K562 (cell line): ENCODE results near the gene RALGPS1. TPM values are rescaled to one million over a fixed set of nuclear protein-coding genes. Genes with fewer than 3 reads are reported as not detected.

Source experiments
- ATAC-seq: fragments of 200-7000 bp; cut with Tn5 transposase; 3 replicates; pipeline ENCODE4 v1.9.1; 2020; ENCODE audit warnings: moderate library complexity
- BruUV-seq: library from RNA; stranded (reverse); fragments of 400-500 nt; replicated peaks from 2 replicates; lab custom pipeline; 2021; lab: Mats Ljungman, UMichigan
- CTCF ChIA-PET: fragments of 300-600 bp; formaldehyde crosslinking; extraction: SDS; loops from one replicate; lab custom pipeline; 2021; ENCODE audit warnings: low intra/inter-chr PET ratio; lab: Yijun Ruan, JAX
- POLR2A ChIA-PET: fragments of 300-600, 350-650 bp; sonication (Branson Sonifier 250); formaldehyde crosslinking; extraction: SDS; loops from one replicate; lab custom pipeline; 2021; ENCODE audit warnings: antibody characterized with exemption, inconsistent platforms; lab: Yijun Ruan, JAX
- DNase-seq, 4 experiments: peaks; one replicate each; pipeline versions ENCODE4 v3.0.0 to v3.0.0-alpha.2; 2011 to 2018; ENCODE audit warnings: low spot score in 3 of 4, mixed read lengths in 3 of 4; ENCODE audit errors: extremely low read depth in 1 of 4
- FAIRE-seq: peaks from 2 replicates; lab custom pipeline; 2011; peaks lifted over from hg19 to GRCh38; lab: Jason Lieb, UNC
- H2AFZ ChIP-seq: 2 replicates; pipeline ENCODE4 v1.6.0; 2011; ENCODE audit warnings: low read depth, low read length, control low read depth, inconsistent platforms
- H3K27ac ChIP-seq: fragments of 200-600 bp; 3 replicates; pipeline ENCODE4 v1.8.0; 2011; ENCODE audit warnings: low read depth, mild to moderate bottlenecking, control low read depth, inconsistent platforms, low read length, moderate library complexity, mixed read lengths; ENCODE audit errors: extremely low read depth
- H3K27me3 ChIP-seq, 2 experiments: fragments of 300-600 bp in 1 of 2; 2 replicates in 1 of 2; 3 replicates in 1 of 2; pipeline versions ENCODE4 v1.6.0 to v1.8.0; 2011; ENCODE audit warnings: inconsistent platforms in 2 of 2, low read length in 2 of 2, mild to moderate bottlenecking in 1 of 2, mixed read lengths in 1 of 2, moderate library complexity in 1 of 2; ENCODE audit not compliant: control insufficient read depth in 2 of 2, insufficient read depth in 2 of 2
- H3K36me3 ChIP-seq: fragments of 300-600 bp; 3 replicates; pipeline ENCODE4 v1.8.0; 2011; ENCODE audit warnings: mild to moderate bottlenecking, low read length, inconsistent platforms; ENCODE audit not compliant: control insufficient read depth, insufficient read depth
- H3K4me1 ChIP-seq, 2 experiments: fragments of 200-600 bp in 1 of 2; replicated peaks in 1 of 2; 2 replicates in 1 of 2; 3 replicates in 1 of 2; pipeline versions ENCODE4 v1.5.1 to v1.8.0; 2011; ENCODE audit warnings: inconsistent platforms in 2 of 2, low read length in 2 of 2, mild to moderate bottlenecking in 1 of 2, mixed read lengths in 1 of 2, moderate library complexity in 1 of 2; ENCODE audit not compliant: control insufficient read depth in 2 of 2, insufficient read depth in 2 of 2
- H3K4me2 ChIP-seq: 2 replicates; pipeline ENCODE4 v1.6.1; 2011; ENCODE audit warnings: low read length, control low read depth, inconsistent platforms, mixed read lengths; ENCODE audit not compliant: insufficient read depth
- H3K4me3 ChIP-seq: fragments of 200-600 bp; sonication (generic), shearing (Covaris generic); 2 replicates; pipeline ENCODE4 v1.5.1; 2016; ENCODE audit warnings: control low read depth, inconsistent platforms
- H3K79me2 ChIP-seq: fragments of 200-600 bp; 3 replicates; pipeline ENCODE4 v1.8.0; 2011; ENCODE audit warnings: low read length, inconsistent platforms; ENCODE audit not compliant: control insufficient read depth, insufficient read depth
- H3K9ac ChIP-seq, 2 experiments: 2 replicates each; pipeline versions ENCODE4 v1.6.0 to v1.6.1; 2011; ENCODE audit warnings: low read depth in 2 of 2, low read length in 2 of 2, control low read depth in 1 of 2, inconsistent platforms in 1 of 2, mild to moderate bottlenecking in 1 of 2, mixed read lengths in 1 of 2; ENCODE audit not compliant: insufficient read depth in 1 of 2
- H3K9me1 ChIP-seq: one replicate; pipeline ENCODE4 v1.6.0; 2011; ENCODE audit warnings: inconsistent platforms, mild to moderate bottlenecking, low read length, moderate library complexity; ENCODE audit not compliant: control insufficient read depth, insufficient read depth
- H3K9me3 ChIP-seq: replicated peaks from 2 replicates; pipeline ENCODE4 v1.5.1; 2011; ENCODE audit warnings: low read depth, low read length, inconsistent platforms; ENCODE audit not compliant: control insufficient read depth, insufficient read depth
- H4K20me1 ChIP-seq: replicated peaks from 2 replicates; pipeline ENCODE4 v1.6.1; 2011; ENCODE audit warnings: low read length, inconsistent platforms, mixed read lengths; ENCODE audit not compliant: control insufficient read depth, insufficient read depth
- ATF3 ChIP-seq, 2 experiments: fragments of 450-650 bp in 1 of 2; sonication (generic) in 1 of 2; formaldehyde crosslinking in 1 of 2; IDR thresholded peaks in 1 of 2; conservative IDR thresholded peaks in 1 of 2; 2 replicates each; pipeline versions ENCODE4 v1.6.1 to v1.8.1; 2016 to 2023; ENCODE audit warnings: mild to moderate bottlenecking in 2 of 2, moderate library complexity in 2 of 2, inconsistent platforms in 1 of 2, missing genetic modification reagents in 1 of 2
- CCAR2 ChIP-seq: fragments of 200-400 bp; formaldehyde crosslinking; IDR thresholded peaks from 2 replicates; pipeline ENCODE4 v1.6.1; 2017; ENCODE audit warnings: mild to moderate bottlenecking, low read depth, low read length
- HDAC2 ChIP-seq: fragments of 450-650 bp; IDR thresholded peaks from 2 replicates; pipeline ENCODE4 v1.6.1; 2016; ENCODE audit warnings: mild to moderate bottlenecking
- HMBOX1 ChIP-seq: sonication (generic); IDR thresholded peaks from 2 replicates; pipeline ENCODE4 v1.6.1; 2016
- MED1 ChIP-seq: sonication (generic); formaldehyde crosslinking; IDR thresholded peaks from 2 replicates; pipeline ENCODE4 v1.8.1; 2023; ENCODE audit warnings: missing genetic modification reagents, borderline replicate concordance
- MTA3 ChIP-seq: fragments of 450-650 bp; formaldehyde crosslinking; IDR thresholded peaks from 2 replicates; pipeline ENCODE4 v1.6.1; 2017; ENCODE audit warnings: mild to moderate bottlenecking, borderline replicate concordance
- NRF1 ChIP-seq, 2 experiments: fragments of 450-650 bp; IDR thresholded peaks in 1 of 2; conservative IDR thresholded peaks in 1 of 2; 2 replicates each; pipeline ENCODE4 v1.6.1; 2014; ENCODE audit warnings: mild to moderate bottlenecking in 2 of 2
- ZC3H8 ChIP-seq: fragments of 450-650 bp; IDR thresholded peaks from 2 replicates; pipeline ENCODE4 v1.6.1; 2017
- ZKSCAN8 ChIP-seq: fragments of 200-800 bp; sonication (Bioruptor generic); IDR thresholded peaks from 2 replicates; pipeline ENCODE4 v1.6.1; 2016; ENCODE audit warnings: missing genetic modification characterization, missing compliant biosample characterization
- ZNF134 ChIP-seq: fragments of 250-450 bp; sonication (Bioruptor Pico); conservative IDR thresholded peaks from 2 replicates; pipeline ENCODE4 v1.4.0; 2020
- ZNF217 ChIP-seq: sonication (generic); formaldehyde crosslinking; IDR thresholded peaks from 2 replicates; pipeline ENCODE4 v1.8.0; 2022; ENCODE audit warnings: mild to moderate bottlenecking, missing genetic modification reagents
- ZNF280A ChIP-seq: fragments of 450-650 bp; IDR thresholded peaks from 2 replicates; pipeline ENCODE4 v1.6.1; 2018; ENCODE audit warnings: mild to moderate bottlenecking, low read depth; ENCODE audit not compliant: partially characterized antibody
- ZNF77 ChIP-seq: fragments of 250-450 bp; sonication (Bioruptor Pico); IDR thresholded peaks from 2 replicates; pipeline ENCODE4 v1.5.0; 2020
- ZNF780A ChIP-seq: fragments of 250-450 bp; sonication (Bioruptor Pico); IDR thresholded peaks from 2 replicates; pipeline ENCODE4 v1.5.0; 2021; ENCODE audit warnings: mild to moderate bottlenecking
- WGBS: fragments of 100-300 bp; shearing (Covaris generic); methylation state at CpG from one replicate; pipeline ENCODE4 v1.1.6; 2016; ENCODE audit warnings: low coverage, mixed read lengths; ENCODE audit not compliant: insufficient coverage; ENCODE audit errors: missing lambda C conversion rate; 5-methylcytosine and 5-hydroxymethylcytosine counted together
- in situ Hi-C: fragments of 300-500 bp; cut with MboI; formaldehyde crosslinking; loops from 4 replicates; pipeline ENCODE4 v1.15.0; 2018; ENCODE audit warnings: inconsistent platforms, mixed read lengths
- intact Hi-C: fragments of 100-400 bp; cut with micrococcal nuclease; formaldehyde crosslinking; loops from 2 replicates; pipeline ENCODE4 v1.14.2; 2022
- polyA plus RNA-seq, 8 experiments: library from polyadenylated mRNA; depleted of rRNA in 4 of 8; stranded (reverse) in 5 of 8; unstranded in 3 of 8; fragments of >200 nt; fragmentation: Nextera tagmentation in 2 of 8; fragmentation: Illumina TruSeq in 1 of 8; extraction: Ambion mirVana in 2 of 8; extraction: Trizol in 1 of 8; gene quantifications; 2 replicates each; pipeline versions ENCODE4 v1.2.1 to v1.2.3, GENCODE V29; 2011 to 2014; ENCODE audit warnings: inconsistent platforms in 1 of 8, missing spikeins in 1 of 8
- total RNA-seq, 7 experiments: library from RNA; depleted of rRNA in 6 of 7; stranded (reverse); fragments of >200 nt in 6 of 7; fragmentation: Illumina TruSeq in 2 of 7; extraction: Trizol in 2 of 7; gene quantifications; 2 replicates each; pipeline versions ENCODE4 v1.2.1 to v1.2.3, GENCODE V29; 2011 to 2021; ENCODE audit warnings: low replicate concordance in 1 of 7

Gene RALGPS1
- total and polyA plus RNA-seq, 9 of the 15 experiments (the other 6 are each of a cell fraction or from before 2014, with no cell fraction given) = 0.04 to 2.6 (median 1.5) TPM

- no peaks in the 10 kb centered on the region for H3K79me2 ChIP-seq
- BruUV-seq = no TSS peak
- no peak overlapping the region for H3K9ac ChIP-seq
- peaks cover 4% of the 10 kb centered on the region for H3K9me1 ChIP-seq
- intact Hi-C loops = loop anchor here (10.0 kb wide), 1 partner anchor 203 kb away; the partner anchor contains the start of gene ZNF79
- no peaks in the 10 kb centered on the region for H4K20me1 ChIP-seq
- no peak overlapping the region for H3K4me3 ChIP-seq
- ChIA-PET CTCF (no interaction called here), POLR2A (interaction anchor here (0.9 kb wide), 1 partner anchor 17 kb away, joined by 3 read pairs; no protein-coding TSS in a partner anchor)
- no peaks in the 10 kb centered on the region for H3K9me3 ChIP-seq
- no peaks in the 10 kb centered on the region for H3K36me3 ChIP-seq
- WGBS = 0% methylated on average over 2 of the region's 2 CpGs
- in situ Hi-C loops = no loop called here
- DNase-seq (no peak), ATAC-seq (no peak), FAIRE-seq (no peak)
- H2AFZ ChIP-seq = no peak overlapping the region
- no peak overlapping the region for H3K27ac ChIP-seq
- no peak overlapping the region for H3K4me2 ChIP-seq
- H3K4me1 ChIP-seq = peaks cover 5 to 24% of the 10 kb centered on the region in 2 experiments; a peak in 4 of 5 replicates
- no peak for TF ChIP-seq ATF3 (IDR thresholded peaks at IDR 0.05)
- TF ChIP-seq ATF3 (CRISPR knock-in tag; conservative IDR thresholded peaks at IDR 0.05) = no peak
- TF ChIP-seq NRF1 (conservative IDR thresholded peaks at IDR 0.05 in 1 of 2, IDR thresholded peaks at IDR 0.05 in 1 of 2) = no peak
- no peak for TF ChIP-seq ZC3H8
- TF ChIP-seq ZNF134 (CRISPR knock-in tag) = no peak
- TF ChIP-seq ZKSCAN8 = no peak
- TF ChIP-seq HMBOX1 = no peak
- TF ChIP-seq ZNF780A = no peak
- no peak for TF ChIP-seq ZNF77 (CRISPR knock-in tag)
- no peak for TF ChIP-seq ZNF280A
- TF ChIP-seq CCAR2 = no peak
- TF ChIP-seq MTA3 = no peak
- no peak for TF ChIP-seq HDAC2
- TF ChIP-seq MED1 (CRISPR knock-in tag) = no peak
- TF ChIP-seq ZNF217 (CRISPR knock-in tag) = no peak
- TF ChIP-seq, all 486 proteins: peak for 0
- peaks cover 19 to 65% of the 10 kb centered on the region in 2 experiments; a peak in 4 of 5 replicates for H3K27me3 ChIP-seq
These were observed 307.1 kb downstream of the RALGPS1 start for GRCh38 chr9:127221695-127222094.
